Activated naive CD4-positive, alpha-beta T cell treated with anti-CD3 and anti-CD28 coated beads, Interleukin-2, amount 50 U/mL, for 24 hours (primary cell): ENCODE results near the gene MOB1A.
"Not testable (repeated sequence)": the region's sequence is repeated elsewhere in the genome, so short reads cannot be mapped to it uniquely, and the experiment has no call there.

Source experiments
- H3K27ac Mint-ChIP-seq: one replicate; pipeline ENCODE4 v1.8.0; 2021; ENCODE audit warnings: mild to moderate bottlenecking, mixed read lengths
- H3K27me3 Mint-ChIP-seq: one replicate; pipeline ENCODE4 v1.8.0; 2021; ENCODE audit warnings: mixed read lengths
- H3K36me3 Mint-ChIP-seq: one replicate; pipeline ENCODE4 v1.8.0; 2021; ENCODE audit warnings: mixed read lengths
- H3K4me1 Mint-ChIP-seq: one replicate; pipeline ENCODE4 v1.8.0; 2021; ENCODE audit warnings: mixed read lengths
- H3K4me3 Mint-ChIP-seq: one replicate; pipeline ENCODE4 v1.8.0; 2021; ENCODE audit warnings: mild to moderate bottlenecking, mixed read lengths
- H3K9me3 Mint-ChIP-seq: one replicate; pipeline ENCODE4 v1.8.0; 2021; ENCODE audit warnings: mixed read lengths

The MOB1A gene

GRCh38 chr2:74178211-74179062 is at the start of gene MOB1A:
Gene MOB1A (minus strand): TSS chr2:74178879. CDS start chr2:74178674, 205 bp downstream.
- Mint-ChIP-seq H3K36me3 (peaks cover 4% of the 10 kb centered on the region), H3K9me3 (no peaks in the 10 kb centered on the region), H3K4me1 (peaks cover 36% of the 10 kb centered on the region), H3K4me3 (peak within 1 kb of the TSS; percentile 86), H3K27me3 (no peaks in the 10 kb centered on the region), H3K27ac (peak within 1 kb of the TSS; percentile 84)

- Mint-ChIP-seq H3K4me3 (no peak overlapping the region), H3K27ac (no peak overlapping the region), H3K4me1 (no peaks in the 10 kb centered on the region), H3K9me3 (no peaks in the 10 kb centered on the region), H3K27me3 (no peaks in the 10 kb centered on the region), H3K36me3 (no peaks in the 10 kb centered on the region)
These were observed 49.0 kb upstream of the MOB1A start for GRCh38 chr2:74227646-74228045.

GRCh38 chr2:74226648-74227213 is 48.1 kb upstream of the MOB1A start:
- H3K9me3 Mint-ChIP-seq, result no peaks in the 10 kb centered on the region
- H3K36me3 Mint-ChIP-seq, result no peaks in the 10 kb centered on the region
- no peaks in the 10 kb centered on the region for H3K27me3 Mint-ChIP-seq
- no peak overlapping the region for H3K4me3 Mint-ChIP-seq
- no peaks in the 10 kb centered on the region for H3K4me1 Mint-ChIP-seq
- no peak overlapping the region for H3K27ac Mint-ChIP-seq

GRCh38 chr2:74225698-74226459 is 47.2 kb upstream of the MOB1A start:
- no peaks in the 10 kb centered on the region for H3K4me1 Mint-ChIP-seq
- H3K36me3 Mint-ChIP-seq, result no peaks in the 10 kb centered on the region
- H3K27me3 Mint-ChIP-seq, result no peaks in the 10 kb centered on the region
- no peak overlapping the region for H3K27ac Mint-ChIP-seq
- H3K9me3 Mint-ChIP-seq, result no peaks in the 10 kb centered on the region
- no peak overlapping the region for H3K4me3 Mint-ChIP-seq

- Mint-ChIP-seq H3K27ac (peak overlapping the region; percentile 19), H3K9me3 (no peaks in the 10 kb centered on the region), H3K36me3 (peaks cover 6% of the 10 kb centered on the region), H3K4me1 (no peaks in the 10 kb centered on the region), H3K4me3 (no peak overlapping the region), H3K27me3 (no peaks in the 10 kb centered on the region)
These were observed 45.5 kb upstream of the MOB1A start for GRCh38 chr2:74223941-74224770.

GRCh38 chr2:74222300-74222650 is 43.6 kb upstream of the MOB1A start:
- Mint-ChIP-seq H3K36me3 (peaks cover 9% of the 10 kb centered on the region), H3K4me1 (no peaks in the 10 kb centered on the region), H3K27me3 (no peaks in the 10 kb centered on the region), H3K4me3 (no peak overlapping the region), H3K9me3 (no peaks in the 10 kb centered on the region), H3K27ac (no peak overlapping the region)

- H3K27me3 Mint-ChIP-seq, result no peaks in the 10 kb centered on the region
- peak overlapping the region; percentile 62 for H3K27ac Mint-ChIP-seq
- no peak overlapping the region for H3K4me3 Mint-ChIP-seq
- H3K36me3 Mint-ChIP-seq, result peaks cover 9% of the 10 kb centered on the region
- no peaks in the 10 kb centered on the region for H3K4me1 Mint-ChIP-seq
- no peaks in the 10 kb centered on the region for H3K9me3 Mint-ChIP-seq
These were observed 43.1 kb upstream of the MOB1A start for GRCh38 chr2:74221604-74222299.

GRCh38 chr2:74221091-74221490 is 42.4 kb upstream of the MOB1A start:
- no peaks in the 10 kb centered on the region for H3K4me1 Mint-ChIP-seq
- no peak overlapping the region for H3K27ac Mint-ChIP-seq
- peaks cover 9% of the 10 kb centered on the region for H3K36me3 Mint-ChIP-seq
- no peaks in the 10 kb centered on the region for H3K9me3 Mint-ChIP-seq
- H3K4me3 Mint-ChIP-seq, result no peak overlapping the region
- H3K27me3 Mint-ChIP-seq, result no peaks in the 10 kb centered on the region

GRCh38 chr2:74219846-74220486 is 41.3 kb upstream of the MOB1A start:
- no peak overlapping the region for H3K4me3 Mint-ChIP-seq
- H3K27ac Mint-ChIP-seq, result peak overlapping the region; percentile 69
- H3K4me1 Mint-ChIP-seq, result no peaks in the 10 kb centered on the region
- no peaks in the 10 kb centered on the region for H3K27me3 Mint-ChIP-seq
- no peaks in the 10 kb centered on the region for H3K9me3 Mint-ChIP-seq
- H3K36me3 Mint-ChIP-seq, result peaks cover 9% of the 10 kb centered on the region

GRCh38 chr2:74216642-74217041 is 38.0 kb upstream of the MOB1A start:
- Mint-ChIP-seq H3K27me3 (no peaks in the 10 kb centered on the region), H3K27ac (no peak overlapping the region), H3K36me3 (peaks cover 12% of the 10 kb centered on the region), H3K4me1 (no peaks in the 10 kb centered on the region), H3K4me3 (no peak overlapping the region), H3K9me3 (no peaks in the 10 kb centered on the region)

- not testable (repeated sequence) for H3K27ac Mint-ChIP-seq, H3K4me1 Mint-ChIP-seq, H3K9me3 Mint-ChIP-seq, H3K4me3 Mint-ChIP-seq, H3K27me3 Mint-ChIP-seq
- peaks cover 14% of the 10 kb centered on the region for H3K36me3 Mint-ChIP-seq
These were observed 37.1 kb upstream of the MOB1A start for GRCh38 chr2:74215771-74216170.

- Mint-ChIP-seq H3K36me3 (peaks cover 17% of the 10 kb centered on the region), H3K4me3 (no peak overlapping the region), H3K27ac (no peak overlapping the region), H3K4me1 (peaks cover 10% of the 10 kb centered on the region), H3K27me3 (no peaks in the 10 kb centered on the region), H3K9me3 (no peaks in the 10 kb centered on the region)
These were observed 34.2 kb upstream of the MOB1A start for GRCh38 chr2:74212702-74213410.

- Mint-ChIP-seq H3K27me3 (no peaks in the 10 kb centered on the region), H3K36me3 (peaks cover 38% of the 10 kb centered on the region), H3K27ac (peak overlapping the region; percentile 93), H3K4me3 (peak overlapping the region; percentile 84), H3K9me3 (no peaks in the 10 kb centered on the region), H3K4me1 (peaks cover 59% of the 10 kb centered on the region)
These were observed 27.6 kb upstream of the MOB1A start for GRCh38 chr2:74206180-74206688.

- Mint-ChIP-seq H3K4me1 (peaks cover 64% of the 10 kb centered on the region), H3K4me3 (peak overlapping the region; percentile 84), H3K36me3 (peaks cover 42% of the 10 kb centered on the region), H3K27ac (peak overlapping the region; percentile 93), H3K27me3 (no peaks in the 10 kb centered on the region), H3K9me3 (no peaks in the 10 kb centered on the region)
These were observed 26.9 kb upstream of the MOB1A start for GRCh38 chr2:74205596-74205995.
